Mammary epithelial cell (primary cell): Measurements from ENCODE around the gene CYREN.

Experiments
- CTCF ChIP-seq, 2 donors: IDR thresholded peaks in 1 of 2; conservative IDR thresholded peaks in 1 of 2; 2 replicates each; pipeline ENCODE4 v1.5.1; 2011 to 2012; ENCODE audit warnings: inconsistent platforms in 2 of 2, low read length in 2 of 2, mild to moderate bottlenecking in 2 of 2, control low read depth in 1 of 2, low read depth in 1 of 2; ENCODE audit not compliant: insufficient read depth in 1 of 2; ENCODE audit errors: extremely low read depth in 1 of 2
- EZH2 ChIP-seq: IDR thresholded peaks from 2 replicates; pipeline ENCODE4 v1.6.1; 2012; ENCODE audit warnings: low read length, inconsistent platforms, borderline replicate concordance

GRCh38 chr7:135179321-135179925 is 8.9 kb upstream of the CYREN start:
- TF ChIP-seq CTCF (conservative IDR thresholded peaks at IDR 0.05 in 1 of 2, IDR thresholded peaks at IDR 0.05 in 1 of 2; ENCODE audit: extremely low read depth in 1 of 2, insufficient read depth in 1 of 2, low read depth in 1 of 2, low read length in 2 of 2) = no peak
- no peak for TF ChIP-seq EZH2
